HG03558 (cell line): Measurements from ENCODE around the gene HUS1B.
"Not testable (repeated sequence)": the region's sequence is repeated elsewhere in the genome, so short reads cannot be mapped to it uniquely, and the experiment has no call there.

Experiments
- ATAC-seq: cut with Tn5 transposase; IDR thresholded peaks from one replicate; pipeline ENCODE4 v1.9.1; 2021; ENCODE audit warnings: moderate number of reproducible peaks; ENCODE audit not compliant: unreplicated experiment; ENCODE audit errors: extremely low read depth

The HUS1B gene

GRCh38 chr6:656460-657252 is at the start of gene HUS1B:
TSS of gene HUS1B (minus strand) at chr6:657100. CDS start at chr6:656944, 156 bp downstream.
- ATAC-seq = no peak

- ATAC-seq = no peak
Measured at GRCh38 chr6:706146-706545, 49.2 kb upstream of the HUS1B start.

GRCh38 chr6:705047-705446 is 48.1 kb upstream of the HUS1B start:
- ATAC-seq = no peak

- ATAC-seq = no peak
Measured at GRCh38 chr6:704046-704445, 47.1 kb upstream of the HUS1B start.

- no peak for ATAC-seq
Measured at GRCh38 chr6:703552-703951, 46.7 kb upstream of the HUS1B start.

GRCh38 chr6:701700-702479 is 45.0 kb upstream of the HUS1B start:
- ATAC-seq = no peak

- no peak for ATAC-seq
Measured at GRCh38 chr6:701215-701614, 44.3 kb upstream of the HUS1B start.

GRCh38 chr6:700490-700889 is 43.6 kb upstream of the HUS1B start:
- no peak for ATAC-seq

- no peak for ATAC-seq
Measured at GRCh38 chr6:699319-699718, 42.4 kb upstream of the HUS1B start.

GRCh38 chr6:694431-695126 is 37.7 kb upstream of the HUS1B start:
- ATAC-seq = not testable (repeated sequence)

- no peak for ATAC-seq
Measured at GRCh38 chr6:693723-694009, 36.8 kb upstream of the HUS1B start.

- peak; percentile 72 for ATAC-seq
Measured at GRCh38 chr6:692858-693722, 36.2 kb upstream of the HUS1B start, which contains the start of gene EXOC2. TSS of gene EXOC2 (minus strand) at chr6:693139. CDS start at chr6:637818, 55,321 bp downstream.

- ATAC-seq = peak; percentile 50
Measured at GRCh38 chr6:692356-692851, 35.5 kb upstream of the HUS1B start.

- no peak for ATAC-seq
Measured at GRCh38 chr6:689223-689622, 32.3 kb upstream of the HUS1B start.

GRCh38 chr6:686497-686896 is 29.6 kb upstream of the HUS1B start:
- no peak for ATAC-seq

- peak; percentile 83 for ATAC-seq
Measured at GRCh38 chr6:684831-685636, 28.1 kb upstream of the HUS1B start.

GRCh38 chr6:683742-684440 is 27.0 kb upstream of the HUS1B start:
- ATAC-seq = no peak

- no peak for ATAC-seq
Measured at GRCh38 chr6:680666-681340, 23.9 kb upstream of the HUS1B start.
